Fibroblast of skin of right quadriceps (primary cell): ENCODE results near the gene NFIX.
A peak's percentile ranks its signal among the peaks of the same experiment; 100 is the strongest.

Experiments
- DNase-seq: peaks from one replicate; pipeline ENCODE4 v3.0.0-alpha.2; 2013

The NFIX gene

GRCh38 chr19:13095934-13096927, 101.0 kb downstream of the NFIX start:
- no peak for DNase-seq

- DNase-seq: no peak
These were observed 101.8 kb downstream of the NFIX start for GRCh38 chr19:13097033-13097462.

- no peak for DNase-seq
These were observed 102.4 kb downstream of the NFIX start for GRCh38 chr19:13097463-13098258.

- peak; percentile 76 for DNase-seq
These were observed 103.2 kb downstream of the NFIX start for GRCh38 chr19:13098277-13099072.

- peak; percentile 62 for DNase-seq
These were observed 104.1 kb downstream of the NFIX start for GRCh38 chr19:13099073-13099999.

- DNase-seq: peak; percentile 32
These were observed 104.8 kb downstream of the NFIX start for GRCh38 chr19:13100031-13100588.

GRCh38 chr19:13100841-13101589, 105.7 kb downstream of the NFIX start:
- DNase-seq: no peak

- DNase-seq: no peak
These were observed 106.5 kb downstream of the NFIX start for GRCh38 chr19:13101590-13102415.

GRCh38 chr19:13102416-13102665, 107.1 kb downstream of the NFIX start:
- no peak for DNase-seq

GRCh38 chr19:13102666-13103580, 107.6 kb downstream of the NFIX start, which contains the start of gene LYL1:
TSS of gene LYL1 (minus strand) at chr19:13102858. CDS start at chr19:13101171, 1,687 bp downstream.
- DNase-seq: no peak

GRCh38 chr19:13103581-13104359, 108.5 kb downstream of the NFIX start:
- no peak for DNase-seq

- DNase-seq: no peak
These were observed 109.1 kb downstream of the NFIX start for GRCh38 chr19:13104360-13104847.

GRCh38 chr19:13104848-13105711, 109.8 kb downstream of the NFIX start:
- DNase-seq: no peak

- no peak for DNase-seq
These were observed 114.3 kb downstream of the NFIX start for GRCh38 chr19:13109361-13110098.

- no peak for DNase-seq
These were observed 114.9 kb downstream of the NFIX start for GRCh38 chr19:13110099-13110610.

- DNase-seq: no peak
These were observed 117.3 kb downstream of the NFIX start for GRCh38 chr19:13112555-13112954.
